Mesendoderm (in vitro differentiated cells): ENCODE data around the gene SLC39A11.

Experiments used
- DNase-seq: peaks from one replicate; pipeline ENCODE4 v3.0.0; 2013
- H2AK5ac ChIP-seq: 2 replicates; pipeline ENCODE4 v1.6.1; 2013; ENCODE audit warnings: low read length, inconsistent platforms
- H2BK120ac ChIP-seq: 2 replicates; pipeline ENCODE4 v1.6.1; 2013; ENCODE audit warnings: low read depth, mild to moderate bottlenecking, low read length, moderate library complexity, mixed read lengths
- H2BK15ac ChIP-seq: replicated peaks from 2 replicates; pipeline ENCODE4 v1.6.1; 2013; ENCODE audit warnings: low read depth, mild to moderate bottlenecking, moderate library complexity
- H2BK5ac ChIP-seq: 2 replicates; pipeline ENCODE4 v1.6.1; 2013; ENCODE audit warnings: low read length, inconsistent platforms
- H3K18ac ChIP-seq: 2 replicates; pipeline ENCODE4 v1.6.1; 2013; ENCODE audit warnings: mild to moderate bottlenecking, low read length, mixed read lengths
- H3K23ac ChIP-seq: one replicate; pipeline ENCODE4 v1.6.1; 2013; ENCODE audit warnings: low read length
- H3K27ac ChIP-seq: 2 replicates; pipeline ENCODE4 v1.5.1; 2013; ENCODE audit warnings: low read depth, mild to moderate bottlenecking, inconsistent platforms, low read length, moderate library complexity
- H3K27me3 ChIP-seq: 2 replicates; pipeline ENCODE4 v1.6.1; 2013; ENCODE audit warnings: low read length, control low read depth, mild to moderate bottlenecking, inconsistent platforms; ENCODE audit not compliant: insufficient read depth, poor library complexity
- H3K36me3 ChIP-seq: 2 replicates; pipeline ENCODE4 v1.6.1; 2013; ENCODE audit warnings: low read length, inconsistent platforms; ENCODE audit not compliant: control insufficient read depth, insufficient read depth
- H3K4ac ChIP-seq: one replicate; pipeline ENCODE4 v1.6.1; 2013; ENCODE audit warnings: low read depth, mild to moderate bottlenecking, low read length, moderate library complexity
- H3K4me1 ChIP-seq: 2 replicates; pipeline ENCODE4 v1.6.1; 2013; ENCODE audit warnings: low read depth, low read length, inconsistent platforms; ENCODE audit not compliant: control insufficient read depth
- H3K4me2 ChIP-seq: 2 replicates; pipeline ENCODE4 v1.6.1; 2013; ENCODE audit warnings: low read length
- H3K4me3 ChIP-seq: 2 replicates; pipeline ENCODE4 v1.5.1; 2013; ENCODE audit warnings: mild to moderate bottlenecking, low read length
- H3K56ac ChIP-seq: one replicate; pipeline ENCODE4 v1.6.1; 2013; ENCODE audit warnings: low read length
- H3K79me1 ChIP-seq: 2 replicates; pipeline ENCODE4 v1.6.1; 2013; ENCODE audit warnings: low read length, inconsistent platforms
- H3K79me2 ChIP-seq: 2 replicates; pipeline ENCODE4 v1.6.1; 2013; ENCODE audit warnings: mild to moderate bottlenecking, low read length; ENCODE audit not compliant: control insufficient read depth, insufficient read depth
- H3K9ac ChIP-seq: 2 replicates; pipeline ENCODE4 v1.6.1; 2013; ENCODE audit warnings: low read length, inconsistent platforms
- H4K5ac ChIP-seq: one replicate; pipeline ENCODE4 v1.6.1; 2013; ENCODE audit warnings: low read length
- H4K8ac ChIP-seq: one replicate; pipeline ENCODE4 v1.6.1; 2013; ENCODE audit warnings: low read depth, mild to moderate bottlenecking, control low read depth, low read length, moderate library complexity
- WGBS: extraction: QIAGEN DNeasy Blood & Tissue Kit; methylation state at CpG from one replicate; pipeline ENCODE4 v1.1.7; 2013; ENCODE audit warnings: low lambda C conversion rate, missing lambda C conversion rate; ENCODE audit not compliant: insufficient coverage; ENCODE audit errors: extremely low coverage; 5-methylcytosine and 5-hydroxymethylcytosine counted together

Gene SLC39A11

GRCh38 chr17:73017658-73018057 is 74.8 kb downstream of the SLC39A11 start:
- H2BK5ac ChIP-seq: no peak overlapping the region
- no peak overlapping the region for H3K23ac ChIP-seq
- H2BK120ac ChIP-seq: no peak overlapping the region
- no peak overlapping the region for H3K27ac ChIP-seq
- no peak overlapping the region for H4K5ac ChIP-seq
- WGBS: no CpG with 5 or more reads among the region's 3 CpGs
- no peak overlapping the region for H3K4ac ChIP-seq
- H3K18ac ChIP-seq: no peak overlapping the region
- H3K4me1 ChIP-seq: peaks cover 2% of the 10 kb centered on the region
- no peak overlapping the region for H2BK15ac ChIP-seq
- no peak overlapping the region for H4K8ac ChIP-seq
- H3K9ac ChIP-seq: no peak overlapping the region
- H3K4me3 ChIP-seq: no peak overlapping the region
- no peak overlapping the region for H3K56ac ChIP-seq
- H3K27me3 ChIP-seq: no peaks in the 10 kb centered on the region
- H3K36me3 ChIP-seq: no peaks in the 10 kb centered on the region
- H2AK5ac ChIP-seq: no peak overlapping the region
- DNase-seq: no peak
- no peaks in the 10 kb centered on the region for H3K79me2 ChIP-seq
- H3K79me1 ChIP-seq: no peaks in the 10 kb centered on the region
- no peak overlapping the region for H3K4me2 ChIP-seq

GRCh38 chr17:73015722-73016276 is 76.7 kb downstream of the SLC39A11 start:
- Histone ChIP-seq H3K9ac (no peak overlapping the region), H2AK5ac (no peak overlapping the region), H3K56ac (no peak overlapping the region), H3K79me1 (no peaks in the 10 kb centered on the region), H3K18ac (no peak overlapping the region), H2BK120ac (no peak overlapping the region), H4K5ac (no peak overlapping the region), H4K8ac (no peak overlapping the region), H3K4me1 (peaks cover 2% of the 10 kb centered on the region), H2BK15ac (no peak overlapping the region), H2BK5ac (no peak overlapping the region), H3K36me3 (no peaks in the 10 kb centered on the region), H3K23ac (no peak overlapping the region), H3K4me3 (no peak overlapping the region), H3K4me2 (no peak overlapping the region), H3K4ac (no peak overlapping the region), H3K27me3 (no peaks in the 10 kb centered on the region), H3K79me2 (no peaks in the 10 kb centered on the region), H3K27ac (no peak overlapping the region)
- no CpG with 5 or more reads among the region's 7 CpGs for WGBS
- no peak for DNase-seq

GRCh38 chr17:73013816-73014663 is 78.4 kb downstream of the SLC39A11 start:
- H3K4me1 ChIP-seq: peaks cover 2% of the 10 kb centered on the region
- H3K9ac ChIP-seq: no peak overlapping the region
- H4K8ac ChIP-seq: no peak overlapping the region
- H3K4me2 ChIP-seq: no peak overlapping the region
- no peak overlapping the region for H3K4me3 ChIP-seq
- peak; percentile 66 for DNase-seq
- no peak overlapping the region for H2BK120ac ChIP-seq
- no CpG with 5 or more reads among the region's 14 CpGs for WGBS
- no peak overlapping the region for H2BK5ac ChIP-seq
- no peak overlapping the region for H4K5ac ChIP-seq
- no peaks in the 10 kb centered on the region for H3K27me3 ChIP-seq
- no peak overlapping the region for H3K4ac ChIP-seq
- H3K23ac ChIP-seq: peak overlapping the region; percentile 50
- H2BK15ac ChIP-seq: no peak overlapping the region
- no peaks in the 10 kb centered on the region for H3K79me1 ChIP-seq
- H3K27ac ChIP-seq: no peak overlapping the region
- H3K36me3 ChIP-seq: no peaks in the 10 kb centered on the region
- H3K79me2 ChIP-seq: no peaks in the 10 kb centered on the region
- no peak overlapping the region for H3K56ac ChIP-seq
- H2AK5ac ChIP-seq: no peak overlapping the region
- no peak overlapping the region for H3K18ac ChIP-seq

- Histone ChIP-seq H3K27ac (no peak overlapping the region), H2BK15ac (no peak overlapping the region), H3K79me2 (no peaks in the 10 kb centered on the region), H2AK5ac (no peak overlapping the region), H4K8ac (no peak overlapping the region), H3K9ac (no peak overlapping the region), H3K36me3 (no peaks in the 10 kb centered on the region), H3K27me3 (no peaks in the 10 kb centered on the region), H3K4me3 (no peak overlapping the region), H3K4me2 (no peak overlapping the region), H4K5ac (no peak overlapping the region), H3K56ac (no peak overlapping the region), H3K4ac (no peak overlapping the region), H3K18ac (no peak overlapping the region), H3K79me1 (no peaks in the 10 kb centered on the region), H2BK120ac (no peak overlapping the region), H2BK5ac (no peak overlapping the region), H3K23ac (no peak overlapping the region), H3K4me1 (peaks cover 2% of the 10 kb centered on the region)
- no CpG with 5 or more reads among the region's 8 CpGs for WGBS
- no peak for DNase-seq
Measured at GRCh38 chr17:73013301-73013700, 79.2 kb downstream of the SLC39A11 start.

- Histone ChIP-seq H3K36me3 (no peaks in the 10 kb centered on the region), H2BK5ac (no peak overlapping the region), H3K27me3 (no peaks in the 10 kb centered on the region), H3K79me1 (no peaks in the 10 kb centered on the region), H4K8ac (no peak overlapping the region), H4K5ac (no peak overlapping the region), H2AK5ac (no peak overlapping the region), H2BK120ac (no peak overlapping the region), H3K27ac (no peak overlapping the region), H3K4me1 (peaks cover 2% of the 10 kb centered on the region), H3K9ac (no peak overlapping the region), H3K4me3 (no peak overlapping the region), H3K4ac (no peak overlapping the region), H3K18ac (no peak overlapping the region), H3K79me2 (no peaks in the 10 kb centered on the region), H3K4me2 (no peak overlapping the region), H3K23ac (no peak overlapping the region), H3K56ac (no peak overlapping the region), H2BK15ac (no peak overlapping the region)
- no CpG with 5 or more reads among the region's 8 CpGs for WGBS
- DNase-seq: no peak
Measured at GRCh38 chr17:73011016-73011486, 81.4 kb downstream of the SLC39A11 start.
